ENCODE results near the gene FOXO3. TPM values are rescaled to one million over a fixed set of nuclear protein-coding genes. Genes with fewer than 3 reads are reported as not detected.

The FOXO3 gene
- total RNA-seq, 3 donors from 2014 or later = 107 to 181 (median 155) TPM

DNA sequence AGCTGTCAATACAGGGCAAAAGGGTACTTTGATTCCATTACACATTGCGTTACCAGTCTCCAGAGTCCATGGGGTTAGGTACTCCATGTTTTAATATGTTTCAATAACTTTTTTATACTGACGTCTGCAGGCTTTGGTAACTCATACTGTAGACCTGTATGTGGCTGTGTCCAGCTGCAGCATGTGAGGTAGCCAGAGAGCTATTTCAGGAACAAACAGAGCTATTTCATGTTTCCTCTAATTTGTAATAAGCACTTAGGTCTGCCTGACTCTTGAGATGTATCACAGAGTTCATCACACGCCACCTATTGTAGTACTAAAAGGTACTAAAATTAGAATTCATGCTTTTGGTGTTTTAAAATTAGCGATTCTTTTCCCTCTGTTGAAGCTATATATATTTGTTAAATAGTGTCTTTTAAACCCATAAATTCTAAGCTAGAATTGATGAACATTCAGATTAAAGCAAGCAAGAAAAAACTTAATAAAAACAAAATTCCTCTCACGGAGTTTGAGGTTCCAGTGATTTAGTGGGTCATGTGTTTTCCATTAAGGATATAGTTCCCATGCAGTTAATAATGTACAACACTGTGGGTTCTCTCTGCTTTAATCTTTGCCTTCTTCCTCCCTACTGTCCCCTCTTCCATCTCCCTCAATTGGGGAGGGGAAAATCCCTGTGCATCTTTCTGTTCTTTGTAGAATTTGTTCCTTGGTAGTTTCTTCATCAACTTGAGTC is 37.0 kb downstream of the FOXO3 start:
- Histone ChIP-seq H3K27ac (peak overlapping the region; percentile 34 to 64), H3K27me3 (no peaks in the 10 kb centered on the region), H3K4me3 (no peak overlapping the region), H3K4me1 (peaks cover 12 to 35% of the 10 kb centered on the region in 2 donors), H3K36me3 (no peaks in the 10 kb centered on the region), H3K9me3 (no peaks in the 10 kb centered on the region)
- TF ChIP-seq POLR2A (IDR thresholded peaks at IDR 0.05) (no peak), POLR2AphosphoS5 (IDR thresholded peaks at IDR 0.05) (no peak)
- TF ChIP-seq, protein P1, sequence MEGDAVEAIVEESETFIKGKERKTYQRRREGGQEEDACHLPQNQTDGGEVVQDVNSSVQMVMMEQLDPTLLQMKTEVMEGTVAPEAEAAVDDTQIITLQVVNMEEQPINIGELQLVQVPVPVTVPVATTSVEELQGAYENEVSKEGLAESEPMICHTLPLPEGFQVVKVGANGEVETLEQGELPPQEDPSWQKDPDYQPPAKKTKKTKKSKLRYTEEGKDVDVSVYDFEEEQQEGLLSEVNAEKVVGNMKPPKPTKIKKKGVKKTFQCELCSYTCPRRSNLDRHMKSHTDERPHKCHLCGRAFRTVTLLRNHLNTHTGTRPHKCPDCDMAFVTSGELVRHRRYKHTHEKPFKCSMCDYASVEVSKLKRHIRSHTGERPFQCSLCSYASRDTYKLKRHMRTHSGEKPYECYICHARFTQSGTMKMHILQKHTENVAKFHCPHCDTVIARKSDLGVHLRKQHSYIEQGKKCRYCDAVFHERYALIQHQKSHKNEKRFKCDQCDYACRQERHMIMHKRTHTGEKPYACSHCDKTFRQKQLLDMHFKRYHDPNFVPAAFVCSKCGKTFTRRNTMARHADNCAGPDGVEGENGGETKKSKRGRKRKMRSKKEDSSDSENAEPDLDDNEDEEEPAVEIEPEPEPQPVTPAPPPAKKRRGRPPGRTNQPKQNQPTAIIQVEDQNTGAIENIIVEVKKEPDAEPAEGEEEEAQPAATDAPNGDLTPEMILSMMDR (IDR thresholded peaks at IDR 0.05) = no peak
- intact Hi-C loops (cut with DNase I; ENCODE audit: low total_unique reads) = no loop called here
- no peak for DNase-seq (ENCODE audit: low spot score in 2 of 2)

DNA sequence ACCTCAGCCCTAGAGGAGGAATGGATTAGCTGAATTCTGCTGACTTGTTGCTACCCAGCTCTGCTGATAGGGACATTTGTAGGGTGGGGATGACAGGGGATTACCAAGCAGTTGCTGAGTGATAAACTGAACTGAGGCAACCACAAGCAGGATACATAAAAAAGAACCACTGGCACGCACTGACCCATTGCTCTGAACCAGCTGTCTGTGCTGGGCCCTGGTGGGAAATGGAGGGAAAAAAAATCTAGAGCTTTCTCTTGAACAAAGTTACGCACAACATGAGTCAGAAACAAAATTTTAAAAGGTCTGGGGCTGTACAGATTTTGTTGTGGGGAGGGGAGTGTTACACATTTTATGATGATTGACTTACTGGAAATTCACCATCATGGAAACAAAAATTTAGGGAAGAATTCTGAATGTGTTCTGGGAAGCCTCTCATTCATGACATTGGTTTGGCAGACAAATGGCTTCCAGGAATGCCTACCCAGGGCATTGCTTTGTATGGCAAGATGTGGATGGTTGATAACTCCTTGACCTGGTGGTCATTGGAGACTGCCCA is 37.7 kb downstream of the FOXO3 start:
- Histone ChIP-seq H3K36me3 (no peaks in the 10 kb centered on the region), H3K4me1 (peaks cover 12 to 29% of the 10 kb centered on the region in 2 donors), H3K4me3 (no peak overlapping the region), H3K27ac (peak overlapping the region in 1 of 2 donors; percentile 64), H3K9me3 (no peaks in the 10 kb centered on the region), H3K27me3 (no peaks in the 10 kb centered on the region)
- TF ChIP-seq POLR2AphosphoS5 (IDR thresholded peaks at IDR 0.05) = no peak
- TF ChIP-seq, protein P1 (IDR thresholded peaks at IDR 0.05) = no peak
- TF ChIP-seq POLR2A (IDR thresholded peaks at IDR 0.05) = no peak
- no peak for DNase-seq (ENCODE audit: low spot score in 2 of 2)
- intact Hi-C loops (cut with DNase I; ENCODE audit: low total_unique reads) = no loop called here

DNA sequence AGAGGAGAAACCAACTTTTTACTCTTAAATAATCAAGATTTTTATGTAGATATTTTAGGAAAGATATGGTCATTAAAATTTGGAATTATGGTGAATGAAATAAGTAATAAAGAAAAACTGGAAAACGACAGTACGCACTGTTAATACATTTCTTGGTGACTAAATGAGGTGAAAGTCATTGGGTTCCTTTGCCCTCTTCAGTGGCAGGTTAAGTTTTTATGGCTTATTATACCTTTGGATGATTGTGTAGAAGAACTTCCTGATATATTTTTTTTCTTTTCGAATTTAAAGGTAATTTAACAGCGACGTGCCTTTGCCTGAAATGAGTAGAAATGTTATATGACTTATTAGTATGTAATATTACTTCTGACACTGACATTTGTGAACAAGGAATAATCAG is 43.4 kb downstream of the FOXO3 start:
- Histone ChIP-seq H3K36me3 (no peaks in the 10 kb centered on the region), H3K27me3 (no peaks in the 10 kb centered on the region), H3K4me1 (peaks cover 0 to 12% of the 10 kb centered on the region in 2 donors), H3K27ac (no peak overlapping the region), H3K9me3 (no peaks in the 10 kb centered on the region), H3K4me3 (no peak overlapping the region)
- intact Hi-C loops (cut with DNase I; ENCODE audit: low total_unique reads) = no loop called here
- TF ChIP-seq POLR2A (IDR thresholded peaks at IDR 0.05) (no peak), POLR2AphosphoS5 (IDR thresholded peaks at IDR 0.05) (no peak)
- TF ChIP-seq, protein P1 (IDR thresholded peaks at IDR 0.05) = no peak
- DNase-seq (ENCODE audit: low spot score in 2 of 2) = no peak

DNA sequence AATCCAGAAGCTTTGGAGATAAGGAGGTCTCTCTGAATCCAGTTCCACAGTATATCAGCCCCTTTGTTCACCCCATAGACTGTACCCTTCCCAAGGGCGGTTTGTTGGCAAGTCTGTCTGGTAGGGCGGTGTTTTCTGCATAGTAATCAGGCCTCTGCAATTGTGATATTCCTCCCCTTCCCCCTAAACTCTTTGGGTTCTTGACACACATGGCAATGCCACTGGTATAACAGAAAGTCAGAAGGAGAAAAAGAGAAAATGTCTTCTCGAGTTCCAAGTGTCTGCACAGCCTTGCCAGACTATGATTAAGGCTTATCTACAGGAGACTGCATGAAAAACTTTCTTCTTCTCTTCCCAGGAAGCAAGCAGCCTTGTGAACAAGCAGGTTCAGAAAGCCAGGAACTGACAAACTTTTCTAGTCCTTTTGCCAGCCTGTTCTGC is 45.6 kb downstream of the FOXO3 start:
- intact Hi-C loops (cut with DNase I; ENCODE audit: low total_unique reads) = no loop called here
- TF ChIP-seq POLR2A (IDR thresholded peaks at IDR 0.05) = no peak
- TF ChIP-seq POLR2AphosphoS5 (IDR thresholded peaks at IDR 0.05) = no peak
- TF ChIP-seq, protein P1 (IDR thresholded peaks at IDR 0.05) = no peak
- peak overlapping the region in 1 of 2 donors; percentile 40 for H3K27ac ChIP-seq

More for the DNA sequence above, 45.6 kb downstream of the FOXO3 start:
- no peak overlapping the region for H3K4me3 ChIP-seq
- no peaks in the 10 kb centered on the region for H3K36me3 ChIP-seq
- no peaks in the 10 kb centered on the region for H3K9me3 ChIP-seq
- H3K27me3 ChIP-seq = no peaks in the 10 kb centered on the region
- peaks cover 0 to 21% of the 10 kb centered on the region in 2 donors for H3K4me1 ChIP-seq
- DNase-seq (ENCODE audit: low spot score in 2 of 2) = no peak

Data from breast epithelium (tissue), 4 donors.